Neuronal stem cell (in vitro differentiated cells): ENCODE results near the gene TTBK1. TPM values are rescaled to one million over a fixed set of nuclear protein-coding genes. Genes with fewer than 3 reads are reported as not detected.

Experiments
- DNase-seq: peaks from one replicate; pipeline ENCODE4 v3.0.0-alpha.2; 2013; ENCODE audit warnings: low spot score
- H2AFZ ChIP-seq: one replicate; pipeline ENCODE4 v1.6.1; 2013; ENCODE audit warnings: mild to moderate bottlenecking, low read length, inconsistent platforms
- H2AK5ac ChIP-seq: 2 replicates; pipeline ENCODE4 v1.6.1; 2013; ENCODE audit warnings: low read depth, mild to moderate bottlenecking, inconsistent platforms, low read length, moderate library complexity, mixed read lengths
- H2BK120ac ChIP-seq: 2 replicates; pipeline ENCODE4 v1.6.1; 2013; ENCODE audit warnings: low read depth, mild to moderate bottlenecking, inconsistent platforms, low read length, moderate library complexity, mixed read lengths
- H2BK12ac ChIP-seq: one replicate; pipeline ENCODE4 v1.6.1; 2013; ENCODE audit warnings: low read length, inconsistent platforms
- H2BK15ac ChIP-seq: 2 replicates; pipeline ENCODE4 v1.6.1; 2013; ENCODE audit warnings: mild to moderate bottlenecking, low read length, inconsistent platforms, mixed read lengths
- H2BK5ac ChIP-seq: one replicate; pipeline ENCODE4 v1.6.1; 2013; ENCODE audit warnings: inconsistent platforms, mild to moderate bottlenecking, low read length, moderate library complexity
- H3K14ac ChIP-seq: one replicate; pipeline ENCODE4 v1.6.1; 2013; ENCODE audit warnings: low read length, inconsistent platforms
- H3K18ac ChIP-seq: 2 replicates; pipeline ENCODE4 v1.6.1; 2013; ENCODE audit warnings: low read length, inconsistent platforms
- H3K23ac ChIP-seq: 2 replicates; pipeline ENCODE4 v1.6.1; 2013; ENCODE audit warnings: low read depth, mild to moderate bottlenecking, mixed read lengths, low read length, inconsistent platforms; ENCODE audit not compliant: poor library complexity
- H3K27ac ChIP-seq: replicated peaks from 3 replicates; pipeline ENCODE4 v1.5.1; 2013; ENCODE audit warnings: low read length, inconsistent platforms
- H3K27me3 ChIP-seq, 3 experiments: 2 replicates each; pipeline ENCODE4 v1.6.1; 2013; ENCODE audit warnings: low read length in 3 of 3, mild to moderate bottlenecking in 2 of 3, inconsistent platforms in 1 of 3, low read depth in 1 of 3, mixed read lengths in 1 of 3, moderate library complexity in 1 of 3; ENCODE audit not compliant: control insufficient read depth in 3 of 3, insufficient read depth in 3 of 3
- H3K36me3 ChIP-seq, 2 donors: replicated peaks in 1 of 2; 2 replicates each; pipeline ENCODE4 v1.6.1; 2013; ENCODE audit warnings: low read length in 2 of 2; ENCODE audit not compliant: control insufficient read depth in 2 of 2, insufficient read depth in 2 of 2
- H3K4ac ChIP-seq: 2 replicates; pipeline ENCODE4 v1.6.1; 2013; ENCODE audit warnings: inconsistent platforms, mild to moderate bottlenecking, low read length, moderate library complexity
- H3K4me1 ChIP-seq, 2 donors: 1 replicate in 1 of 2; 2 replicates in 1 of 2; pipeline ENCODE4 v1.6.1; 2013; ENCODE audit warnings: low read length in 2 of 2, low read depth in 1 of 2; ENCODE audit not compliant: control insufficient read depth in 2 of 2, insufficient read depth in 1 of 2
- H3K4me2 ChIP-seq: one replicate; pipeline ENCODE4 v1.6.1; 2013; ENCODE audit warnings: mild to moderate bottlenecking, low read length, inconsistent platforms; ENCODE audit not compliant: insufficient read depth, poor library complexity, severe bottlenecking
- H3K4me3 ChIP-seq, 2 donors: 2 replicates each; pipeline ENCODE4 v1.5.1; 2013; ENCODE audit warnings: low read length in 2 of 2, mild to moderate bottlenecking in 2 of 2, inconsistent platforms in 1 of 2, moderate library complexity in 1 of 2
- H3K79me1 ChIP-seq: one replicate; pipeline ENCODE4 v1.6.1; 2013; ENCODE audit warnings: low read depth, mild to moderate bottlenecking, inconsistent platforms, low read length, moderate library complexity
- H3K9ac ChIP-seq: one replicate; pipeline ENCODE4 v1.6.1; 2013; ENCODE audit warnings: mild to moderate bottlenecking, low read depth, low read length, inconsistent platforms; ENCODE audit not compliant: poor library complexity
- H3K9me3 ChIP-seq, 2 donors: replicated peaks in 1 of 2; 2 replicates each; pipeline versions ENCODE3 to v1.6.1; 2013; ENCODE audit warnings: low read length in 2 of 2, mild to moderate bottlenecking in 2 of 2, inconsistent platforms in 1 of 2, low read depth in 1 of 2, mixed read lengths in 1 of 2, moderate library complexity in 1 of 2; ENCODE audit not compliant: control insufficient read depth in 2 of 2, insufficient read depth in 1 of 2
- H4K8ac ChIP-seq: one replicate; pipeline ENCODE4 v1.6.1; 2013; ENCODE audit warnings: low read depth, mild to moderate bottlenecking, inconsistent platforms, low read length, moderate library complexity
- H4K91ac ChIP-seq: one replicate; pipeline ENCODE4 v1.6.1; 2013; ENCODE audit warnings: low read length, low read depth, mild to moderate bottlenecking, inconsistent platforms; ENCODE audit not compliant: poor library complexity
- WGBS, 2 donors: extraction: QIAGEN DNeasy Blood & Tissue Kit; methylation state at CpG; one replicate each; pipeline ENCODE4 v1.1.7; 2013; ENCODE audit warnings: missing lambda C conversion rate in 2 of 2, mixed read lengths in 1 of 2; ENCODE audit not compliant: insufficient read length in 2 of 2, insufficient replicate concordance in 1 of 2; ENCODE audit errors: extremely low coverage in 2 of 2; 5-methylcytosine and 5-hydroxymethylcytosine counted together
- small RNA-seq: library from polyadenylated mRNA; stranded (forward); fragments of <200 nt; extraction: miRNeasy Mini kit (QIAGEN cat#:217004); gene quantifications from one replicate; pipeline ENCODE3, GENCODE V24; 2013; ENCODE audit not compliant: insufficient read depth

Gene TTBK1

DNA sequence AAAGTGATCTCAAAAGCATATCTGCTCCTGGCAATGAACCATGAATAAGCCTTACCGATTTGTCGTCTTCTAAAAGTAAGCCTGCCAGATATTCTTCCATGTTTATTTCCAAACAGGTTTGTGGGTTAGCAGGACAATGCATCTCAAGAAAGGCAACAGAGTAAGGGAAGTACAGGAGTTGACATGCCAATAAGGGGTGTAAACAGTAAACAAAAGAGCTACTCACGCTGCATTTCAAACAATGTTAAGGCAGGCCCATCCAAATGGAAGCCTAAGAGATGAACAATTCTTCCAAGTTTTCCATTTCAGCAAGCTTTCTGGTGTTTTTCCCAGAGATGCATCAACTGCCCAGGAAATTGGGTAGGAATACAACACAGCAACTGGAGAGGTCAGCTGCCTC lies 93.1 kb downstream of the TTBK1 start:
- H3K27ac ChIP-seq: no peak overlapping the region

More for the DNA sequence above, 93.1 kb downstream of the TTBK1 start:
- Histone ChIP-seq H3K4ac (no peak overlapping the region), H3K27me3 (no peaks in the 10 kb centered on the region), H4K91ac (no peak overlapping the region), H2BK120ac (no peak overlapping the region), H3K4me2 (no peak overlapping the region), H2AFZ (no peak overlapping the region), H3K14ac (no peak overlapping the region), H3K4me1 (no peaks in the 10 kb centered on the region), H2BK15ac (no peak overlapping the region), H2BK5ac (no peak overlapping the region), H3K18ac (no peak overlapping the region), H3K23ac (no peak overlapping the region), H3K79me1 (no peaks in the 10 kb centered on the region), H2BK12ac (no peak overlapping the region), H3K4me3 (no peak overlapping the region), H3K9me3 (no peaks in the 10 kb centered on the region), H4K8ac (no peak overlapping the region), H3K36me3 (peaks cover 16 to 52% of the 10 kb centered on the region in 2 donors), H2AK5ac (no peak overlapping the region), H3K9ac (no peak overlapping the region)
- WGBS, 2 donors: no CpG with 5 or more reads among the region's 3 CpGs
- DNase-seq: no peak

Small RNAs within 50 kb of the gene (small RNA-seq; reads per million reads assigned to genes)
- not detected for gene RPL12P47
